Caco-2 (cell line): ENCODE data around the gene CELA3A. TPM values are rescaled to one million over a fixed set of nuclear protein-coding genes. Genes with fewer than 3 reads are reported as not detected.

ENCODE experiments used
- BruUV-seq: library from RNA; stranded (reverse); fragments of 400-500 nt; replicated peaks from 2 replicates; lab custom pipeline; 2021; lab: Mats Ljungman, UMichigan
- CTCF ChIA-PET: fragments of 300-600 bp; sonication (Branson Sonifier 250); formaldehyde crosslinking; loops from one replicate; lab custom pipeline; 2022; ENCODE audit warnings: antibody characterized with exemption; lab: Charles Lee
- POLR2A ChIA-PET: fragments of 300-600 bp; sonication (Branson Sonifier 250); formaldehyde crosslinking; loops from one replicate; lab custom pipeline; 2022; ENCODE audit warnings: antibody characterized with exemption; lab: Charles Lee
- DNase-seq, 2 experiments: peaks; one replicate each; pipeline versions ENCODE4 v3.0.0 to v3.0.0-alpha.2; 2020 to 2022
- H3K27me3 ChIP-seq: replicated peaks from 2 replicates; pipeline ENCODE4 v1.6.0; 2011; ENCODE audit warnings: low read length; ENCODE audit not compliant: control insufficient read depth, insufficient read depth
- H3K36me3 ChIP-seq: 2 replicates; pipeline ENCODE4 v1.5.1; 2011; ENCODE audit warnings: low read length; ENCODE audit not compliant: control insufficient read depth, insufficient read depth
- H3K4me1 ChIP-seq: fragments of 250-450 bp; sonication (Bioruptor Pico); 2 replicates; pipeline ENCODE4 v1.5.1; 2020; ENCODE audit warnings: mild to moderate bottlenecking
- H3K4me3 ChIP-seq: 2 replicates; pipeline ENCODE4 v1.5.1; 2011; ENCODE audit warnings: low read depth, mild to moderate bottlenecking, control low read depth, low read length
- H3K9me3 ChIP-seq: fragments of 250-450 bp; sonication (Bioruptor Pico); 2 replicates; pipeline ENCODE4 v1.5.1; 2020; ENCODE audit warnings: mild to moderate bottlenecking, moderate library complexity
- H3K27ac Mint-ChIP-seq: one replicate; pipeline ENCODE4 v1.8.0; 2022; ENCODE audit warnings: mixed read lengths; ENCODE audit not compliant: unreplicated experiment
- H3K27me3 Mint-ChIP-seq: one replicate; pipeline ENCODE4 v1.8.0; 2022; ENCODE audit warnings: mixed read lengths; ENCODE audit not compliant: insufficient read depth, unreplicated experiment
- H3K36me3 Mint-ChIP-seq: one replicate; pipeline ENCODE4 v1.8.0; 2022; ENCODE audit warnings: mild to moderate bottlenecking, mixed read lengths; ENCODE audit not compliant: insufficient read depth, unreplicated experiment
- H3K4me1 Mint-ChIP-seq: one replicate; pipeline ENCODE4 v1.8.0; 2022; ENCODE audit warnings: low read depth, mixed read lengths; ENCODE audit not compliant: unreplicated experiment
- H3K4me3 Mint-ChIP-seq: one replicate; pipeline ENCODE4 v1.8.0; 2022; ENCODE audit warnings: mild to moderate bottlenecking, moderate library complexity, mixed read lengths; ENCODE audit not compliant: unreplicated experiment
- H3K9me3 Mint-ChIP-seq: one replicate; pipeline ENCODE4 v1.8.0; 2022; ENCODE audit warnings: mixed read lengths; ENCODE audit not compliant: unreplicated experiment
- CTCF ChIP-seq, 2 experiments: fragments of 200-600 bp in 1 of 2; IDR thresholded peaks; 1 replicate in 1 of 2; 2 replicates in 1 of 2; pipeline versions ENCODE4 v1.5.1 to v1.8.0; 2011 to 2022; ENCODE audit warnings: antibody characterized with exemption in 1 of 2, control low read depth in 1 of 2, inconsistent platforms in 1 of 2, low read depth in 1 of 2, low read length in 1 of 2, mild to moderate bottlenecking in 1 of 2, moderate library complexity in 1 of 2; ENCODE audit not compliant: insufficient read depth in 1 of 2, severe bottlenecking in 1 of 2, unreplicated experiment in 1 of 2
- intact Hi-C: fragments of 100-400 bp; cut with micrococcal nuclease; formaldehyde crosslinking; loops from one replicate; pipeline ENCODE4 v1.10.0; 2022; ENCODE audit not compliant: unreplicated experiment
- total RNA-seq: library from RNA; stranded (reverse); gene quantifications from 2 replicates; pipeline ENCODE4 v1.2.3, GENCODE V29; 2022

CELA3A gene
- total RNA-seq, 1 experiment from 2014 or later: not detected

GRCh38 chr1:22037520-22037919 is 36.1 kb downstream of the CELA3A start:
- Histone ChIP-seq H3K4me3 (no peak overlapping the region), H3K4me1 (peaks cover 16% of the 10 kb centered on the region), H3K27me3 (no peaks in the 10 kb centered on the region), H3K36me3 (no peaks in the 10 kb centered on the region), H3K9me3 (no peaks in the 10 kb centered on the region)
- ChIA-PET POLR2A (no interaction called here), CTCF (no interaction called here)
- Mint-ChIP-seq H3K4me1 (peaks cover under 1% of the 10 kb centered on the region), H3K27ac (no peak overlapping the region), H3K27me3 (no peaks in the 10 kb centered on the region), H3K9me3 (no peaks in the 10 kb centered on the region), H3K4me3 (no peak overlapping the region), H3K36me3 (no peaks in the 10 kb centered on the region)
- intact Hi-C loops: no loop called here
- no peak for DNase-seq
- TF ChIP-seq CTCF (IDR thresholded peaks at IDR 0.05; ENCODE audit: insufficient read depth in 1 of 2, low read depth in 1 of 2, low read length in 1 of 2, severe bottlenecking in 1 of 2, unreplicated experiment in 1 of 2): no peak
- BruUV-seq: no TSS peak

- no peaks in the 10 kb centered on the region for H3K9me3 ChIP-seq
- no TSS peak for BruUV-seq
- no peaks in the 10 kb centered on the region for H3K27me3 ChIP-seq
- no peaks in the 10 kb centered on the region for H3K27me3 Mint-ChIP-seq
- intact Hi-C loops: no loop called here
- ChIA-PET POLR2A (no interaction called here), CTCF (interaction anchor here (0.7 kb wide), 1 partner anchor 805 kb away, joined by 3 read pairs; no protein-coding TSS in a partner anchor)
- DNase-seq: no peak
- peaks cover 6% of the 10 kb centered on the region for H3K4me1 Mint-ChIP-seq
- no peaks in the 10 kb centered on the region for H3K9me3 Mint-ChIP-seq
- no peaks in the 10 kb centered on the region for H3K36me3 ChIP-seq
- H3K4me1 ChIP-seq: peaks cover 22% of the 10 kb centered on the region
- no peak overlapping the region for H3K4me3 ChIP-seq
- H3K27ac Mint-ChIP-seq: no peak overlapping the region
- H3K36me3 Mint-ChIP-seq: no peaks in the 10 kb centered on the region
- no peak overlapping the region for H3K4me3 Mint-ChIP-seq
- no peak for TF ChIP-seq CTCF (IDR thresholded peaks at IDR 0.05; ENCODE audit: insufficient read depth in 1 of 2, low read depth in 1 of 2, low read length in 1 of 2, severe bottlenecking in 1 of 2, unreplicated experiment in 1 of 2)
Measured at GRCh38 chr1:22038036-22038435, 36.6 kb downstream of the CELA3A start.

- no TSS peak for BruUV-seq
- Histone ChIP-seq H3K27me3 (no peaks in the 10 kb centered on the region), H3K36me3 (no peaks in the 10 kb centered on the region), H3K9me3 (no peaks in the 10 kb centered on the region), H3K4me3 (no peak overlapping the region), H3K4me1 (peaks cover 31% of the 10 kb centered on the region)
- Mint-ChIP-seq H3K4me1 (peaks cover 13% of the 10 kb centered on the region), H3K36me3 (peaks cover 5% of the 10 kb centered on the region), H3K27me3 (no peaks in the 10 kb centered on the region), H3K4me3 (no peak overlapping the region), H3K27ac (no peak overlapping the region), H3K9me3 (peaks cover under 1% of the 10 kb centered on the region)
- ChIA-PET POLR2A (no interaction called here), CTCF (no interaction called here)
- DNase-seq: no peak
- intact Hi-C loops: no loop called here
- TF ChIP-seq CTCF (IDR thresholded peaks at IDR 0.05; ENCODE audit: insufficient read depth in 1 of 2, low read depth in 1 of 2, low read length in 1 of 2, severe bottlenecking in 1 of 2, unreplicated experiment in 1 of 2): no peak
Measured at GRCh38 chr1:22039594-22040285, 38.3 kb downstream of the CELA3A start.
